GM21528 (cell line): ENCODE data around the gene RHOBTB1.
A peak's percentile ranks its signal among the peaks of the same experiment; 100 is the strongest.

Source experiments
- ATAC-seq: cut with Tn5 transposase; IDR thresholded peaks from one replicate; pipeline ENCODE4 v1.9.1; 2021; ENCODE audit warnings: mild to moderate bottlenecking, moderate library complexity; ENCODE audit not compliant: unreplicated experiment, low FRiP score

RHOBTB1 gene

DNA sequence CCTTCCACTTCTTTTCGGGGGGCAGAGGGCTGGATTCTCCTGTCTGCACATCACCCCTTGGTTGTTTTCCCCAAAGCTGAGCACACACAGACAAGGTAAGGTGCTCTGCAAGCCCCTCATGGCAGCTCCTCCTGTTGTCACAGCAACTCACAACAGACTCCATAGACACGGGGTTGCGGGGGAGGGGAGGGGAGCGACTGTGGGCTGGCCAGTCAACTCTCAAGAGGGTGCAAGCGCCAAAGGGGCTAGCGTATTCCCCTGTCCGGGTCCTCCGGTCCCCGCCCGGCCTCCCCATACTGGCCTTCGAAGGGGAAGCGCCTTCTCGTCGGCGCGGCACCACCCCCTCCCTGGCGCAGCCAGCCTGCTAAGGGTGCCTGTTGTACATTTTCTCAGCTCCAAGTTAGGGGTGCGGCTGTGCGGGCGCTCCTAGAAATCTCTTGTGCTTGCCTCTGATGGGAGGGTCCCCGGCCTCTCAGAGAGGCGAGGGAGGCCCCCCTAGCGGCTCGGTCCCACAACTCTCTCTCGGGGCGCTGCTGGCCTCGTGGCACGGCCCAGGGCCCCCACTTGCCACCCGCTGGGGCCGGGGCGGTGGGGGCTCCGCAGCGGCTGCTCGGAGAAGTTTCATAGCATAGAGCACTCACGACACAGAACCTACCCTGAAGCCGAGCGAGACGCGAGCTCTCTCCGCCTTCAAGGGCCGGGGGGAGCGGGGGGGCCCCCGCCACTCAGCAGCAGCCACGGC is 498 bp downstream of the RHOBTB1 start:
- peak; percentile 41 for ATAC-seq

DNA sequence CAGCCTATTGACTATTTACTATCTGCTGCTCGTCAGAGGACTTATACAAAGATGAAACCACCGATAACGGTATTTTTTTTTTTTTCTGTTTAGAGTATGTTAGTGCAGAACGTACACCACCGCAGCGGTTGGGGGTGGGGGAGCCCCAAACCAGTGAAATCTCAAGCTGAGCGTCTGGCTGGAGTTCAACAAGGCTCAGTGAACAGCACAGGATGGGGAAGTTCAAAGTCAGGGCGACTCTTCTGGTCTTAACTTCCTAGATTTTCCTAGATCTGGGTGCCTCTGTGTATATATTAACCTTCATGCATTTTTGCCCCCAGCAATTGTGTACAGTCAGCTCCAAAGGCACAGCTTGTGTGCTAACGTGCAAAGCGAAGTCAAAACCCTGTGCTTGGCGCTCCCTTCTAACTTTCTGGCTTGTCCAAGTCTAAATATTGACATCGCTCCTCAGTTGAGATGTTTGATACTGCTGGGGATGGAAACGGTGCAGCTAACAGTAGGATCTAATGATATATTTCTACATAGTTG is 1.1 kb downstream of the RHOBTB1 start:
- peak; percentile 29 for ATAC-seq

DNA sequence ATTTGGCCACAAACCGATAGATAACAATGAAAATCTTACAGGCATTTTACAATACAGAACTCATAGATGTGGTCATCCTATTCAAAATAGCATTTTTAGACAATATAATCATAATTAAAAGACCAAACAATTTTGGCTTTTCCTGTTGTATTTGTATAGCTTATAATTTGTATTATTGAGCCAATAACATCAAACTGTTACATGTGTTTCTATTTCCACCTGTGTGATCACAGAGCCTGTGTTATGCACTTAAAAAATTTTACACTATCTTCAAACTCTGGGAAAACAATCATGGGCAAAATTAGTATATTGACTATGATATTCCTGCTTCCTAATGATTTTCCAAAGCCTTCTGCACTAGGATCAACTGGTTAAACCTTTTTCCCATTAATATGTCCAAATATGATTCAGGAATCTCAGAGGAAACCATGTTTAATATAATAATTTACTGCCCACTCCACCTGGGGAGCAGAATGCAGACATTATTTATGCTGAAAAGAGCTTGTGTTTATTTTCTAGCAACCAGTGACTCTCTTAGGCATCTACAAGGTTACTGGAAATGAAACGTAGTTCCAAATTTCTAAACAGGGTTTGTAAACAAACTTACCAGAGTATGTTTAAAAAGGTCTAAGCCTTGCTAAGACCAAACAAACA is 1.7 kb downstream of the RHOBTB1 start:
- no peak for ATAC-seq

DNA sequence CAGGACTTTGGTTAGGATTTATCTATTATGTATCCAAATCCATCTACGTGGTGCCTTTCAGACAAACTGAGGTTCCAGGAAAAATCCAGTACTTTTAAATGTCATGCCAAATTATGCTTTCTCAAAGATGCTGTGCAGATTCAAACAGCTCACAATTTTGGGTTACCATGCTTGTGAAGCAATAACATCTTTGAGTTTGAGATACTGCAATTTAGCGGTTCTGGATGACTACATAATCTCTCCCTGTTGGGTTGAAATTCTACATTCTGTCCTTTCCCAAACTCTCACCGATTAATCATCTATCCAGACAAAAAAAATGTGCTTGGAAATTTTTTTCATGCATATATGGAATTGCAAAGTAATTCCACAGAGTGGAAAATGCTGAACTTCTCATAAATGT is 3.5 kb downstream of the RHOBTB1 start:
- ATAC-seq: no peak

DNA sequence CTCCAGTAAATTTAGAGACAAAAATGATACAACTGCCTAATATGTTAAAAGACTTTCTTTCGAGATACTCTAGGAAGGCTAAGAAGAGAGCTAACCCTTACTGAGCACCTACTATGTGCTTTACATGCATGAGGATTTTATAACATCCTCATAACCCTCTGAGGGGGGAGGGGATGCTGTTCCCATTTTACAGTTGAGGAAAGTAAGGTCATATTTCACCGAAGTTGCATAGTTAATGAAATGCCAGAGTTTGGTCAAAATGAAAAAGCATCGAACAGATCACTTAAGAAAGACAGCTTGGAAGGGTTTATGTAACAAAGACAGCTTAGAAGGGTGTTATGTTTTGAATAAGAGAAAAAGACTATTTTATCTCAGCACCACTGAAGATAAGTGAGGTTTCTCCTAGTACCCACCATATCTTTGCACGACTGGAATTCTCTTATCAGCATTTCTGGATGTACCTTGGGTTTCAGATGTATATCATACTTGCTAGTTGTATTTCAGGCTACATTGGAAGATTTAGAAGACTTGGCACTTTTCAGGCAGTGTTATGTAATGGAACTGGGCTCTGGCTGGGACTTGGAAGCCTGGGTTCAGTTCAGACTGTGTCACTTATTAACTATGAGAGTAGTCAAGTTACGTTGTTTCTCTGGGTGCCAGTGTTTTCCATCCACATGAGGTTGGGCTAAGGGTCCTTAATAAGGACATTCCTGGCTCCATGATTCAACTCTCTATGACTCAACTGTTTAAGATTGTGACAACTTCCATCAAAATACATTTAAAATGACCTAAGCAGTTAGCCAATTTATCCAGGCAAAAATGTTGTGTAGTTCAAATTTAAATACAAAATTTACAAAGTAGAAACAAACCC is 6.0 kb downstream of the RHOBTB1 start:
- no peak for ATAC-seq

DNA sequence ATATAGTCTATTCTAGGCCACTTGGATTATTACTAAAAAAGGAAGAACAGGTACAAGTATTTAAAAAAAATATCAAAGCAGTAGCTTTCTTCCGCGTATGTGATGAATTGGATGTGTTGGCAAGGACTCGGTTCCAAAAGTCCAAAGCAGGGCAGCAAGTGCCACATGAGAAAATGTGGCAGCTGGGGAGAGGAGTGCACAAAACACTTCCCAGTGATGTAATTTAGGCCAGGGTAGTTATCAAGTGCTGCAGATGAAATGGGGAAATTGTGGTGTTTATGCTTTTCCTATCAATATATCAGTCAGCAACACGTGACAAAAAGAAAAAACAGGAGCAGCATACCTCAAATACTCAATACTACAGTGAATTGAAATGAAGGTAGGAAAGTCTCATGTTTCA is 7.0 kb downstream of the RHOBTB1 start:
- no peak for ATAC-seq

DNA sequence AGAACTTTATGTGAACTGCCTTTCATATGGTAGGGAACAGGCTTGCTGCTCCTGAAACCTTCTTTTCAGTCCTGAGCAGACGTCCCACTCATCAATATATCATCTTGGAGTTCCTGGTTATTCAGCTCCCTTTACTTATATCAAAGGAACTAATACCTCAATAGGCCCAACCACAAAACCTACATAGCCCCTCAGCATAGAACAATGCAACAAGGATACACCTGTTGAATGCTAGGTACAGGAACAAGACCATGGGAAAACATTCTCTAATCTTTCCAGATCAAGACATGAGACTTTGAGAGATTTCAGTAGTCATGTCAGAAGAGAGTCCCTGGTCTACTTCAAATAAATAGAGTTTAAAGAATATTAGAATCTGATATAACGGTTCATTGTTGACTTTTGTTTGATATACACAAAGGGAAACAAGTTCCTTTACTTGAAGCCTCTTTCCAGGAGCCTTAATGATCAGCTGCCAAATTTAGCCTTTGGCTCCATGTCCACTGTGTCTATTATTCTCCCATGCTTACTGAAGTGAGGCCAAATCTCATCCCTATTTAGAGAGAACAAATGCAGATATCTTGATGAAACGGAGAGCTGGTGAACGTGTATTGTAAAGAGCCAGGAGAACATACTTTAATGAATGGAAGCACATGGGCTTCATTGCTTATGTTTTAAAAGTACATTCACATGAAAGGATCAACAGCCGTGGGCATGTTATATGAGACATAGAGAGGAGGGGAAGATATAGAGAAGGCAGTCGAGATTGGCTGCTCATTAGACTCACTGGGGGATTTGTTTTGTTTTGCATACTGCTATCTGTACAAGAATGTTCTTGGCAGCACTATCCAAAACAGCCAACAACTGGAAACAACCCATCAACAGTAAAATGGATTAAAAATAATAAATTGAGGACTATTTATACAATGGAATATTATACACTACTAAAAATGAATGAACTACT is 9.5 kb downstream of the RHOBTB1 start:
- no peak for ATAC-seq

DNA sequence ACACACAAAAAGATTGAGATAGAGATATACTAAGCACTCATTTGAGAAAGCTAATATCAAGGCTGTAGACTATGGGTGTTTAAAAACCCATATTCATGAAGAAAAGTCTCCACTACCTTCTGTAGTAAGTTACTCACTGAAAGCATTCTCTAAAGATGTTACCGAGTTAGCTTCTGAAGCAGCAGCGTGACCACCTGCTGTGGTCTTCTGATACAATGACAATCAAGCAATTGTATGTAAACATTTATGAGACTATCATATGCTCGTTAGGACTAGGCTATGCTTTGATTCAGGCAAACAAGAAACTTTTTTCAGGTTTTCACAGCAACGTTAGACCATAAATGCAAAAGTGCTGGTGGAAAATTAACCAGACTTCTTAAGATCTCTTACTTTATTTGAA is 11.2 kb downstream of the RHOBTB1 start:
- ATAC-seq: no peak

DNA sequence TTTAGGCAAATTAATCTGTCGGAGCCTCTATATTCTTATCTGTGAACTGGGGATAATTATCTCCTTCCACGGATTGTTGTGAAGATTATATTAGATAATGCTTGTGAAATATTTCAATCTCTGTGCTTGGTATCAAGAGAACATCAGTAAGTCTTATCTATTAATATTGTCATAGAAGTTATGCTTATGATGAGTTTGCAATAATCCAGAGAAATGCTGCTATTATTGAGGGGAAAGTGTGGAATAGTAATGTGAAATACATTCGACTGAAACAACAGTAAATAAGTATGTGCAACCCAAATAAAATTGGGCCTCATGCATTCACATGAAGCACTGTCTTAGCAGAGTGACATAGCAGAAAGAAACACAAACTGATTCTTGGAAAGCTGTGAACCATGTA is 13.7 kb downstream of the RHOBTB1 start:
- ATAC-seq: no peak

DNA sequence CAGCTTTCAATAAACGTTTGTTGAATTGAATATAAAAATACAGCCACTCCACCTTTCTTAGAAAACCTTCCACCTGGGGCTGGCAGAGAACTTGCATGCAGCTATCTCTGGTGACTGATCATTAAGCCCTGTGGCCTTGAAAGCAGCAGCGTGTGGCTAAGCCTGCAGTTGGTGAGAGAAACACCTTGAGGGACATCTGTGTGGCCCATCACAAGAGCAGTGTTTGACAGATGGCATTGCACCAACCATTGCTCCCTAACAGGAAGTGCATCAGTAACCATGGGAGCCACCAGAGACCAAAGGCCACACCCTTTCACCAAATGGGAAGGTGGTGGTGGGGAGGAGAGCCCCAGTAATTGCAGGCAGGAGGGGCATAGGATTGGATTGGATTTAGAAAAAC is 22.4 kb downstream of the RHOBTB1 start:
- ATAC-seq: no peak

DNA sequence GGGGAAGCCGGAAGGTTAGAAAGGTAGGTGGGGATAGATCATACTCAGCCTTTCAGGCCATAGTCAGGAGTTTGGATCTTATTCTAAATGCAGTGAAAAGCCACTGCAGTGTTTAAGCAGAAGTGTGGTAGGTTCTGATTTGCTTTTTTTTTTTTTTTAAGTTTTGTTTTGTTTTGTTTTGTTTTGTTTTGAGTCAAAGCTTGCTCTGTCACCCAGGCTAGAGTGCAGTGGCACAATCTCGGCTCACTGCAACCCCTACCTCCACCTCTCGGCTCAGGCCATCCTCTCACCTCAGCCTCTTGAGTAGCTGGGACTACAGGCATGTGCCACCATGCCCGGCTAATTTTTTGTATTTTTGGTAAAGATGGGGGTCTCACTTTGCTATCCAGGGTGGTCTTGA is 23.5 kb downstream of the RHOBTB1 start:
- no peak for ATAC-seq

DNA sequence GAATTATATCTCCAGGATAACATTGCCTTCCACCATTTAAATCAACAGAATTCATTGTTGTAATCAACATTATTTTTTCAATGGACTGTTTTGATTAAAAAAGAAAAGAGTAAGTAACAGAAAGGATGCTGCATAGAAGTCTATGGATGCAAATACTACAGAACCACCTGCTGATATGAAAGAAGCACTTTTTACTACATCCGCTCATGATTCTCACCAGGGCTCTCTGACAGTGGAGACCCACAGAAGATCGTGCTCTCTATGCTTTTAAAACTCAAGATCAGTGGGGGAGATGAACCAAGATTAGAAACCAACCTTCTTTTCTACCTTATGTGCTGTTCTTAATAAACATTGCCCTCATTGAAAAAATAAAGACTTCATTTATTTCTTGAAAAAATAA is 24.4 kb downstream of the RHOBTB1 start:
- no peak for ATAC-seq

DNA sequence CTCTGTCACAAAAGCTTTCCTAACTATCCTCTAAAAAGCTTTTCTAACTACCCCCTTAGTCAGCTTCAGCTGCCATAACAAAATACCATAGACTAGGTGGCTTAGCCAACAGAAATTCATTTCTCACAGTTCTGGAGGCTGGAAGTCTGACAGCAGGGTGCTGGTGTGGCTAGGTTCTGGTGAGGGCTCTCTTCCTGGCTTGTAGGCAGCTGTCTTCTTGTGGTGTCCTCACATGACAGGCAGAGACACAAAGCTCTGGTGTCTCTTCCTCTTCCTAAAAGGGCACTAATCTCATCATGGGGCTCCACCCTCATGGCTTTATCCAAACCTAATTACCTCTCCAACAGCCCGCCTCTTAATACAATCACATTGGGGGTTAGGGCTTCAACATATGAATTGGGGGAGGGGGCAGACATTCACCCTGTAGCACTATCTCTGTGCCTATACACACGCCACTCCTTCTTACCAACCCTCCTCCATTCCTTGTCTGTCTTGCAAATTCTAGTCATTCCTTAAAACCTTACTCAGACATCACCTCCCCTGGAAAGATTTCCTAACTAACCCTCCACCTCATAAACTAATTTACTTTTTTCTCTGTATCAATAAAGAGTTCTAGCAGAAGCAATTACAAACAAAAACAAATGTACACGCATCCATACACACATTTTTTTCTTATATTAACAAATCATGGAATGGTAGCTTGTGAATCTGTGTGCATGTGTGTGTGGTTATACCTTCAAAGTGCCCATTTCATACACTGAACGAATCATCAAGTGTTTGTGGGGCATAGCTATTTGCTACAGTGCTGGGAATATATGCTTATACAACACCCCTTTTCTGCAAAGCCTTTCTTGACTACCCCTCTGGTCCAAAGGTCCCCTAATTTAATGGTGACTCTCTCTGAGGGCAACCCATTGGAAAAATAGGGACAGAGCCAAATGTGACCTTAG is 26.4 kb downstream of the RHOBTB1 start:
- no peak for ATAC-seq

DNA sequence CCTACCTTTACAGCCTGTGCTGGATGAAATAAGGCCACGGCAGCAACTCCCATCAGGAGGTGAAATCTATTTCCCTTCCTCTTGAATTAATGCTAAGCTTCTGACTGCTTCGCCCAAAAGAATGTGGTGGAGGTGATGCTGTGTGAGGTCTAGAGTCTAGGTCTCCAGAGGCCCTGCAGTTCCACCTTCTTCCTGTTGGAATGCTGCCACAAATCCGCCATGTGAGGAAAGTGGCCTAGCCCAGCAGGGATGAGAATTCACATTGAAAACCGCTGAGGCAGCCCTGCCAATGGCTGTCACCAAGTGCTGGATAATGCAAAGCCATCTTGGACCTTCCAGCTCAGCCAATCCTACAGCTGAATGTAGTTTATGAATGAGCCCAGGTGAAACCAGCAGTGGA is 28.0 kb downstream of the RHOBTB1 start:
- ATAC-seq: no peak

DNA sequence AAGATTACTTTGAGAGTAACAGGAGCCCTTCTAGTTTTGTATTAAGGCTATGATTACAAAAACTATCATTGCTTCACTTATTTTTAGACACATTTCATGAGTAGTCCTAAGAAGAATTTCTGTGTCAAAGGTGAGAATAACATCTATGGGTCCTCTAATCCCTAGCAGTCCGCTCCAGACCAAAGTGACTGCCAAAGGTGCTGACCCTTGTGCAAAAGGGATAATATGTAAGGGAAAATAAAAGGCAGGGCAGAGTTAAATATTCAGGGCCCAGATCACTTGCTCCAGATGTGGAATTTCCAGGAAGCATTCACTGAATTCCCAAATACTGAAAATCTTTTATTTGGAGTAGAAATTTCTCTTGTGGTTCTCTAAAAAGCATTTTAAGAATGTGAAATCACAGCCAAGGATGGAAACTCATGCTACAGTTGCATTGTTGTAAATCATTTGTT is 29.3 kb downstream of the RHOBTB1 start:
- ATAC-seq: no peak

DNA sequence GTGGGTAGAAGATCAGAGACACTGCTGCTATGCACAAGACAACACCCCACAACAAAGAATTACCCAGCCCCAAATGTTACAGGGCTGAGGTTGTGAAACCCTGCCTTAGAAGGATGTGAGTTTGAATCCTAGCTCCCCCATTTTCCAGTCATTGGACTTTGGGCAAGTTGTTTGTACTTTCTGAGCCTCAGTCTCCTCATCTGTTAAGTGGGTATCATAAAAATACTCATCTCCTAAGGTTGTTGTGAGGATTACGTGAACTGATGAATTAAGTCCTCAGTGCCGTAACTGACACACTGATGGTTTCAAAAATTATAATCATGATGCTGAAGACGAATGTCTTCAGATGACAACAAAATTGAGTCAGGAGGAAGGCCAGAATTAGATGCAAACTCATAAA is 30.3 kb downstream of the RHOBTB1 start:
- ATAC-seq: no peak

DNA sequence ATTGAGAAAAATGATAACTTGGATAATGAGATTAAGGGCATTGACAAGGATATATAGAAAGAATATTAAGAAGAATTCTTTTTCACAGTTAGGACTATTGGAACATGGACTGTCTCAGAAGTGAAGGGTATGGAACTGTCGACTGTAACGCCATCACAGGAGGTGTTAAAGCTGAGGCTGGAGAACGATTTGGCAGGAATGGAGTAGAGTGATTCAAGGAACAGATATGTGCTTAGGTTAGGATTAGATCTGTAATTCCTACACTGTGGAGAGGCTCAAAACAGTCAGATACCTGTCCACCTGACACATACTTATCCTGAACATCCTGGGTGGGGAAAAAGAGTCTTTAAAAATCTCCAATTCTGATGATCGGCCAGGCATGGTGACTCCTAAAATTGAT is 30.9 kb downstream of the RHOBTB1 start:
- ATAC-seq: no peak

DNA sequence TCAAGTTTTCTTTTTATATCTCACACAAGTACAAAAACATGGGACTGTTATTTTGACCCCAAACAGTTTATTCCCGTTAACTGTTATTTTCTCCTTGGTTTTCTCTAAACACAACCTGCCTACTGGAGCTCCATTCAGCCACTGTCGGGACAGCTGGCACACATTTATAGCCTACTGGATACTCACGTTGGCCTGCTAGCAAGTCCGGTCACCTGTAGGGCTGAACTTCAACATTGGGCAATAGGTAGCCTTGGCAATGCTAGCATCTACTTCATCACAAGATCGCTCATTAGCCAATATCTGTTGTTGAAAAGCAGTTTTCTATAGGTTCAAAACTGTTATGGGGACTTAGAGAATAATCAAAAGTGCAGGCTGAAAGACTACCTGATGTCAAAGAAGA is 32.3 kb downstream of the RHOBTB1 start:
- no peak for ATAC-seq

DNA sequence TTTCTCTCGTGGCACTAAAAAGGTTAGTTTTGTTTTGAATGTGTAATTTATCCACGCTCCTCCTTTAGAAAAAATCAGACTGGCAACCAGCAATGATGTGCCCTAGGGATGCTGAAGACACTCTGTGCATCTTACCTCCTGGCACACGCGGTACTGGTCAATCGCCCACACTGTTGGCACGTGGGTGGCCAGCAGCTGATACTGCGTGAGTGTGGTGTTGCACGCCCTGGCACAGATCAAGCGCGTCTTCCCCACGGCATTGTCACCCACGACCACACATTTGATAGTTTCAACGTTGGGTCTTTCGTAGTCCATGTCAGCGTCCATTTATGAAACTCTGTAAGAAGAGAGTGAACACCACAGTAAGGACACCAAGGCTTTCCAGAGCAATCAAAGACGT is 32.8 kb downstream of the RHOBTB1 start:
- no peak for ATAC-seq
